GF-D8 (cell line): Measurements from ENCODE around the gene C1orf174.
A peak's percentile ranks its signal among the peaks of the same experiment; 100 is the strongest.

Source experiments
- DNase-seq: peaks from one replicate; lab custom pipeline; 2025; lab: John Stamatoyannopoulos, UW

C1orf174 gene

DNA sequence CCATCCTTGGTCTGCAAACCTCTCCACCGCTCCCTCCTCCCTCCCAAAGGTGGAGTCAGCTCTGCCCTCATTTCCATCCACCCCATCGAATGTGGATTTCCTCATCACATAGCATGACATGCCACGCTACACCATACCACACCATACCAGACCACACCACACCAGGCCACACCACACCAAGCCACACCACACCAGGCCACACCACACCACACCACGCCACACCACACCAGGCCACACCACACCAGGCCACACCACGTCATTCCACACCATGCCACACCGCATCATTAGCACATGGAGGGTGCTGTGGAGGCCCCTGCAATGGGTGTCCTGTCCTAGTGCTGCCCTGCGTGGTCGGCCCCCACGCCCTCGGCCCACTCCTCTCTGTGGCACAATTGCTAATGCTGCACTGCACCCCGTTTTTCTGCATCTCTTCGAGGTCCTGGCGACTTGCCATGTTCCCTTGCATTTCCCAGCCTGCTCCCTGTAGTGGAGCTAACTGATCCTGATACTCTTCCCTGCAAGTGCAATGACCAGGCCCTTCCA is 31.5 kb downstream of the C1orf174 start:
- DNase-seq = no peak

DNA sequence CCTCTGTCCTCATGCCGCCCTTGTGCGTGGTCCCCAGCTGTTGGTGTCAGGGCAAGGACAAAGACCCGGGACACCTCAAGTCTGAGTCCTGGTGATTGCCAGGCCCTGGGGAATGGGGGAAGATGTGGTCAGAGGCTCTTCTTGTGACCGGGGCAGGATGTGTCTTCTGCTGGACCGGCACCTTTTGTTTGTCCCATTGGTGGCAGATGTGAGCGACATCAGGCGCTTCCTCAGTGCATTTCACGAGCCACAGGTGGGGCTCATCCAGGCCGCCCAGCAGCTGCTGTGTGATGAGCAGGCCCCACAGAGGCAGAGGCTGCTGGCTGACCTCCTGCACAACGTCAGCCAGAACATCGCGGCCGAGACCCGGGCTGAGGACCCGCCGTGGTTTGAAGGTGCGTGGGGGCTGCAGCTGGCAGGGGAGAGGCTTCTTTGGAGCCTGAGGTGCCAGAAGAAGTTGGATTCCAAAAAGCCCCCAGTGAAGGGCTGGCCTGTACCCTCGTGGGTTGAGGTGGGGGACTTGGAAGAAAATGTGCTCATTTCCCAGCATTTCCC is 34.4 kb downstream of the C1orf174 start:
- no peak for DNase-seq

GRCh38 chr1:3864884-3865283 is 35.2 kb downstream of the C1orf174 start:
- no peak for DNase-seq

- DNase-seq = no peak
Measured at GRCh38 chr1:3863231-3863935, 36.7 kb downstream of the C1orf174 start.

DNA sequence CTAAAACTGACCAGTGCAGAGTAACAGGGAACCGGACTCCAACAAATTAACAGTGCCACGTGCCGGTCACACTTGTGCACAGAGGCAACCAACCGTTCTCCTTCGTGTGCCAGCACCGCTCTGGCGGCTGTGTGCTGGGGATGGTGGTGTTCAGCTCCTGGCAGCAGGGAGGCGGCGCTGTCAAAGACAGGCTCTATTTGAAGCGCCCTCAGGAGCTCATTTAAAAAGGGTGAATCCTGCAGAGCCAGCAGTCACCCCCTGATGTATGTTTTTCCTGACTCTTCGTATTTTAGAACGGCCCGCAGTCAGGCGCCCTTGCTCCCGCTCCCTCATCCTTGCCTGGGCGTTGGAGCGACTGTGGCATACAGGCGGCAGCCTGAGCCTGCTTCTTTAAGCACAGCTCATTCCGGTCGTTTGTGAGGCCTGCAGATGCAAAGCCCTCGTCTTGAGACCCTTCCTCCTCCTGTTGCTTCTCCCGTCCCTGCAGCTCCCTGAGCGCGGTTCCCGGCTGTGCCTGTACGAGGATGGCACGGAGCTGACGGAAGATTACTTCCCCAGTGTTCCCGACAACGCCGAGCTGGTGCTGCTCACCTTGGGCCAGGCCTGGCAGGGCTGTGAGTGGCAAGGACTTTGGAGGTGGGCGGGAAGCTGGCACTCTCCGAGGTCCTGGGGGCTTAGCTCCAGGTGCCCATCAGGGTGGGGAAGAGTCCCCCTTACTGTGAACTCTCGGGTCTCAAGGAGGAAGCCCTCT is 41.7 kb downstream of the C1orf174 start:
- peak; percentile 36 for DNase-seq

- DNase-seq = no peak
Measured at GRCh38 chr1:3857791-3858129, 42.3 kb downstream of the C1orf174 start.

- DNase-seq = peak; percentile 90
Measured at GRCh38 chr1:3856923-3857790, 42.9 kb downstream of the C1orf174 start, which contains the start of the genes CEP104 and DFFB. CEP104 (minus strand) TSS chr1:3857211; CDS start chr1:3852407, 4,804 bp downstream. DFFB (plus strand) TSS chr1:3857476; CDS start chr1:3857604, 128 bp downstream.

DNA sequence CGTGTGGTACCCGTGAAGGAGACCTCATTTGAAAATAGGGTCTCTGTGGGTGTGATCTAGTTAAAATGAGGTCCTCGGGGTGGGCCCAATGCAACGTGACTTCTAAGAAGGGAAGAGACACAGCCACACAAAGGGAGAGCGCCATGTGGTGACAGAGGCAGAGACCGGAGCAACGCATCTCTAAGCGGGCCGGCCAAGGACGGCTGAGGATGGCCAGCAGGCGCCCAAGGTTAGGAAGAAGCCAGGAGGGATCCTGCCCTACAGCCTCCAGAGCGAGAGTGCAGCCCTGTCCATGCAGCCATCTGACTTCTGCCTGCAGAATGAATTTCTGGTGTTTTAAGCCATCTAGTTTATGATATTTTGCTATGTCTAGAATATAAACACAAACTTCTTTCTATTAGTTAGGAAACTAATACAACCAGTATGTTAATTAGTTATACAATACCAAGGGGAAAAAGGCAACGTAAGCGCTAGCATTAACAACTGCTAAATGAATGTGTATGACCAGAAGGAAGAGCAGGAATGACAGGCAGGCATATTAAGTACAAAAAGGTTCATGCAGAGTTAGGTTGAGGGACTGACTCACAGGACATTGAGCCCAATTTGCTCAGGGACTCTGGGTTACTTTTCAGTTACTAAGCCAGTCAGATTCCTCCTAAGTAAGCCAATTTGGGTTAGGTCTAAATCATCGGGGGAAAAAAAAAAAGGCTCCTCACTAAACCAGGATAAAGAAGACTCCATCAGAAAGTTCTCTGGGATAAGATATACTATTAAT is 47.2 kb downstream of the C1orf174 start:
- no peak for DNase-seq

GRCh38 chr1:3852091-3852490 is 48.0 kb downstream of the C1orf174 start:
- DNase-seq = no peak

GRCh38 chr1:3851292-3851691 is 48.8 kb downstream of the C1orf174 start:
- no peak for DNase-seq

DNA sequence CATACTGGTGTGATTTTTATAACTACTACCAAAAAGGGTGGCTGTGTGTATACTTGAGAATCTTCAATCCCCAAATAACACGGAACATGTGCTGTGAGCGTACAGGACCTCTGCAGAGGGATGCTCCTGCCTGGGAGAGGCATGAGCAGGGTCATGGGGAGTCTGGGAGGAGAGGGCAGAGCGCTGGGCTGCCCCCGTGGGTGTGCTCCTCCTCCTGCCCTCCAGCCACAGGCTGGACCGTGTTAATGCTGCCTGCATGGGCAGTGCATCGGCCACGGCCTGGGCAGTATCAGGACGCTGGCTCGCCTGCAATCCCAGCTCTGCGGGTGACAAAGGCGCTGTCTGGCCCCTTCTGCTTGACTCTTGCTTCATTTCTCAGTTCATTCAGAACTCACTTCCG is 49.2 kb downstream of the C1orf174 start:
- no peak for DNase-seq

DNA sequence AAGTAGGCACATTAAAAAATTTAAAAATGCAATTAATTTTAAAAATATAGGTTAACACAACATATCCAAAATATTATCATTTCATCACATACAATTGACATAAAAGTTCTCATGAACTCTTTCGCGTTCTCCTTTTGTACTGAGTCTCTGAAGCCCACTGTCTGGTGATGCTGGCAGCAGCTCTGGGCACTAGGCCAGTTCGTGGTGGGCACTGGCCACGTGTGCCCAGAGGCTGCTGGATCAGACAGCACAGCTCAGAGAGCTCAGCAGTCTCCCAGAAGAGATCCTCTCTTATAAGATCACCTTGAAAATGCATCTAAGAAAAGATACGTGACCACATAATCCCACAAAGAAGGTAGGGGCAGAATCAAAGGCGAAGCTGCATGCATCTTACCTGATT is 53.0 kb downstream of the C1orf174 start:
- no peak for DNase-seq

GRCh38 chr1:3846541-3846940 is 53.5 kb downstream of the C1orf174 start:
- no peak for DNase-seq

DNA sequence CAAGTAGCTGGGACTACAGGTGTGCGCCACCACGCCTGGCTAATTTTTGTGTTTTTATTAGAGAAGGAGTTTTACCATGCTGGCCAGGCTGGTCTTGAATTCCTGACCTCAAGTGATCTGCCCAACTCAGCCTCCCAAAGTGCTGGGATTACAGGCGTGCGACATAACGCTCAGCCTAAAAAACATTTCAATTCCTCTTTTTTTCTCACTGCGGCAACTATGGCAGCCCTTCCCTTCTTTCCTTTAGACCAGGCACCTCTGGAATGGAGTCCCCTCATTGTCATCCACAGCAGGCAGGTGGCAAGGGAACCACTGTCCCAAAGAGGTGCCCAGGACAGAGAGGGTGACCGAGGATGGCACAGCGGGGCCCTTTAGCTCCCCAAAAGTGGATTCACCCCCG is 57.2 kb downstream of the C1orf174 start:
- DNase-seq = no peak

DNA sequence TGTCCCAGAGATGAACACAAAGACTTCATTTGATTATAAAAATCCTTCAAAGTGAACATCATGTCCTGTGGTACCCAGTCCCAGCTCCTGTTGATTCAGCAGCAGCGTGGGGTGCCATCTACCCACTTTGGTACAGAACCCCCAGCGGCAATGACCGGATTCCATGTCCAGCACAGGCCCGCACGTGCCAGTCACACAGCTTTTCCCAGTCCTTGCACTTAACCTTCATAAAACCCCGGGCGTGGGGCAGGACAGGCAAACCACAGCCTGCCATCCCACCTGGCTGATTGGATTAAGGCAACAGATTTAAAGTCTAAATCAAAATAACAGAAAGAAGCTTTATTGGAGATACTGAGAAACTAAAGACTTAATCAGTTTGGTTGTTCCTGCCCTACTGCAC is 58.6 kb downstream of the C1orf174 start:
- no peak for DNase-seq
